WI38 (cell line): ENCODE measurements around the gene HES1.
"Not testable (repeated sequence)": the region's sequence is repeated elsewhere in the genome, so short reads cannot be mapped to it uniquely, and the experiment has no call there.

ENCODE experiments used
- H3K4me3 ChIP-seq: 2 replicates; pipeline ENCODE4 v1.5.1; 2011; ENCODE audit warnings: low read depth, mild to moderate bottlenecking, control low read depth, low read length
- CTCF ChIP-seq: IDR thresholded peaks from 2 replicates; pipeline ENCODE4 v1.5.1; 2012; ENCODE audit warnings: low read depth, mild to moderate bottlenecking, control low read depth, low read length

Gene HES1

GRCh38 chr3:194147679-194148078, 11.7 kb downstream of the HES1 start:
- H3K4me3 ChIP-seq, result no peak overlapping the region
- TF ChIP-seq CTCF, result no peak

- no peak overlapping the region for H3K4me3 ChIP-seq
- TF ChIP-seq CTCF, result no peak
Measured at GRCh38 chr3:194148383-194148782, 12.4 kb downstream of the HES1 start.

- H3K4me3 ChIP-seq, result no peak overlapping the region
- no peak for TF ChIP-seq CTCF
Measured at GRCh38 chr3:194150252-194150934, 14.4 kb downstream of the HES1 start.

GRCh38 chr3:194150935-194151302, 15.0 kb downstream of the HES1 start:
- H3K4me3 ChIP-seq, result not testable (repeated sequence)

GRCh38 chr3:194154346-194154745, 18.4 kb downstream of the HES1 start:
- TF ChIP-seq CTCF, result no peak

GRCh38 chr3:194156095-194156494, 20.1 kb downstream of the HES1 start:
- no peak for TF ChIP-seq CTCF
- no peak overlapping the region for H3K4me3 ChIP-seq

More at GRCh38 chr3:194154346-194154745, 18.4 kb downstream of the HES1 start:
- no peak overlapping the region for H3K4me3 ChIP-seq

- H3K4me3 ChIP-seq, result no peak overlapping the region
- no peak for TF ChIP-seq CTCF
Measured at GRCh38 chr3:194158942-194159439, 23.0 kb downstream of the HES1 start.

GRCh38 chr3:194160158-194160557, 24.2 kb downstream of the HES1 start:
- no peak overlapping the region for H3K4me3 ChIP-seq
- no peak for TF ChIP-seq CTCF
